Vagina (tissue), 2 donors: ENCODE data around the gene WASF3.

Experiments
- POLR2A ChIP-seq, 2 donors: fragments of 450-650 bp; IDR thresholded peaks; one replicate each; pipeline ENCODE4 v1.6.1; 2017; ENCODE audit warnings: antibody characterized with exemption in 2 of 2, mild to moderate bottlenecking in 2 of 2, moderate library complexity in 2 of 2
- POLR2AphosphoS5 ChIP-seq, 2 donors: sonication (generic); formaldehyde crosslinking; IDR thresholded peaks; one replicate each; pipeline ENCODE4 v1.9.0; 2017; ENCODE audit warnings: antibody characterized with exemption in 2 of 2, mild to moderate bottlenecking in 2 of 2, low read depth in 1 of 2; ENCODE audit not compliant: insufficient read depth in 1 of 2
- TF ChIP-seq, protein P1 (sequence below), 3 experiments: fragments of 450-650 bp in 2 of 3; fragments of 200-600 bp in 1 of 3; sonication (generic) in 1 of 3; IDR thresholded peaks; one replicate each; pipeline ENCODE4 v1.5.1; 2017 to 2019; ENCODE audit warnings: antibody characterized with exemption in 3 of 3, mild to moderate bottlenecking in 2 of 3, moderate library complexity in 2 of 3

- TF ChIP-seq POLR2A (IDR thresholded peaks at IDR 0.05): no peak
- TF ChIP-seq, protein P1, sequence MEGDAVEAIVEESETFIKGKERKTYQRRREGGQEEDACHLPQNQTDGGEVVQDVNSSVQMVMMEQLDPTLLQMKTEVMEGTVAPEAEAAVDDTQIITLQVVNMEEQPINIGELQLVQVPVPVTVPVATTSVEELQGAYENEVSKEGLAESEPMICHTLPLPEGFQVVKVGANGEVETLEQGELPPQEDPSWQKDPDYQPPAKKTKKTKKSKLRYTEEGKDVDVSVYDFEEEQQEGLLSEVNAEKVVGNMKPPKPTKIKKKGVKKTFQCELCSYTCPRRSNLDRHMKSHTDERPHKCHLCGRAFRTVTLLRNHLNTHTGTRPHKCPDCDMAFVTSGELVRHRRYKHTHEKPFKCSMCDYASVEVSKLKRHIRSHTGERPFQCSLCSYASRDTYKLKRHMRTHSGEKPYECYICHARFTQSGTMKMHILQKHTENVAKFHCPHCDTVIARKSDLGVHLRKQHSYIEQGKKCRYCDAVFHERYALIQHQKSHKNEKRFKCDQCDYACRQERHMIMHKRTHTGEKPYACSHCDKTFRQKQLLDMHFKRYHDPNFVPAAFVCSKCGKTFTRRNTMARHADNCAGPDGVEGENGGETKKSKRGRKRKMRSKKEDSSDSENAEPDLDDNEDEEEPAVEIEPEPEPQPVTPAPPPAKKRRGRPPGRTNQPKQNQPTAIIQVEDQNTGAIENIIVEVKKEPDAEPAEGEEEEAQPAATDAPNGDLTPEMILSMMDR (IDR thresholded peaks at IDR 0.05): no peak
- no peak for TF ChIP-seq POLR2AphosphoS5 (IDR thresholded peaks at IDR 0.05; ENCODE audit: insufficient read depth in 1 of 2, low read depth in 1 of 2)
Measured at GRCh38 chr13:26679411-26680122, 122.1 kb downstream of the WASF3 start.
